Endothelial cell of umbilical vein (primary cell): ENCODE measurements around the gene SLC44A1. TPM values are rescaled to one million over a fixed set of nuclear protein-coding genes. Genes with fewer than 3 reads are reported as not detected.

ENCODE experiments used
- BruUV-seq: library from RNA; stranded (reverse); fragments of 400-500 nt; replicated peaks from 2 replicates; lab custom pipeline; 2021; lab: Mats Ljungman, UMichigan
- CTCF ChIA-PET: fragments of 300-600, 350-600 bp; sonication (Branson Sonifier 250); formaldehyde crosslinking; loops from one replicate; lab custom pipeline; 2021; ENCODE audit warnings: antibody characterized with exemption, inconsistent platforms; lab: Charles Lee
- POLR2A ChIA-PET: fragments of 300-600, 350-600 bp; sonication (Branson Sonifier 250); formaldehyde crosslinking; loops from one replicate; lab custom pipeline; 2021; ENCODE audit warnings: antibody characterized with exemption, inconsistent platforms; lab: Charles Lee
- DNase-seq: peaks from one replicate; pipeline ENCODE4 v3.0.0-alpha.2; 2011; ENCODE audit warnings: low read depth, low spot score
- FAIRE-seq: peaks from 2 replicates; lab custom pipeline; 2011; peaks lifted over from hg19 to GRCh38; lab: Jason Lieb, UNC
- H2AFZ ChIP-seq: 2 replicates; pipeline ENCODE4 v1.6.0; 2012; ENCODE audit warnings: low read depth, low read length, control low read depth, inconsistent platforms
- H3K27ac ChIP-seq: 2 replicates; pipeline ENCODE4 v1.5.1; 2011; ENCODE audit warnings: low read depth, mild to moderate bottlenecking, control low read depth, low read length, moderate library complexity; ENCODE audit not compliant: insufficient read depth
- H3K27me3 ChIP-seq, 2 experiments: 2 replicates each; pipeline versions ENCODE4 v1.6.0 to v1.6.1; 2011; ENCODE audit warnings: low read length in 2 of 2, mixed read lengths in 1 of 2; ENCODE audit not compliant: control insufficient read depth in 2 of 2, insufficient read depth in 2 of 2
- H3K36me3 ChIP-seq, 2 experiments: 2 replicates in 1 of 2; 3 replicates in 1 of 2; pipeline ENCODE4 v1.5.1; 2011; ENCODE audit warnings: low read length in 2 of 2, mild to moderate bottlenecking in 1 of 2, moderate library complexity in 1 of 2; ENCODE audit not compliant: control insufficient read depth in 2 of 2, insufficient read depth in 2 of 2; ENCODE audit errors: extremely low read depth in 1 of 2
- H3K4me1 ChIP-seq: 3 replicates; pipeline ENCODE4 v1.5.1; 2011; ENCODE audit warnings: mild to moderate bottlenecking, low read length; ENCODE audit not compliant: control insufficient read depth, insufficient read depth; ENCODE audit errors: extremely low read depth
- H3K4me2 ChIP-seq: 2 replicates; pipeline ENCODE4 v1.6.1; 2011; ENCODE audit warnings: low read length, control low read depth, mixed read lengths; ENCODE audit not compliant: insufficient read depth
- H3K4me3 ChIP-seq, 3 experiments: fragments of 200-600 bp in 1 of 3; sonication (generic), shearing (Covaris generic) in 1 of 3; replicated peaks in 1 of 3; 2 replicates each; pipeline ENCODE4 v1.5.1; 2011 to 2016; ENCODE audit warnings: control low read depth in 3 of 3, low read length in 3 of 3, mild to moderate bottlenecking in 2 of 3, inconsistent platforms in 1 of 3, low read depth in 1 of 3, moderate library complexity in 1 of 3; ENCODE audit not compliant: insufficient read depth in 1 of 3
- H3K79me2 ChIP-seq: 2 replicates; pipeline ENCODE4 v1.6.0; 2012; ENCODE audit warnings: low read length, inconsistent platforms; ENCODE audit not compliant: control insufficient read depth, insufficient read depth
- H3K9ac ChIP-seq: replicated peaks from 2 replicates; pipeline ENCODE3; 2011; ENCODE audit warnings: low read length, control low read depth; ENCODE audit not compliant: insufficient read depth; ENCODE audit errors: extremely low read depth
- H3K9me1 ChIP-seq: replicated peaks from 3 replicates; pipeline ENCODE4 v1.6.0; 2011; ENCODE audit warnings: mild to moderate bottlenecking, low read length; ENCODE audit not compliant: control insufficient read depth, insufficient read depth; ENCODE audit errors: extremely low read depth
- H3K9me3 ChIP-seq: replicated peaks from 2 replicates; pipeline ENCODE4 v1.5.1; 2012; ENCODE audit warnings: low read length, inconsistent platforms; ENCODE audit not compliant: control insufficient read depth, insufficient read depth
- H4K20me1 ChIP-seq: replicated peaks from 2 replicates; pipeline ENCODE3; 2011; ENCODE audit warnings: mild to moderate bottlenecking, low read length; ENCODE audit not compliant: control insufficient read depth, insufficient read depth; ENCODE audit errors: extremely low read depth
- EZH2 ChIP-seq: IDR thresholded peaks from 2 replicates; pipeline ENCODE4 v1.6.1; 2012; ENCODE audit warnings: borderline replicate concordance, low read depth, mild to moderate bottlenecking, moderate library complexity, low read length, inconsistent platforms; ENCODE audit not compliant: severe bottlenecking
- FOS ChIP-seq: IDR thresholded peaks from 2 replicates; pipeline ENCODE4 v1.6.1; 2011; ENCODE audit warnings: mild to moderate bottlenecking, low read length, moderate library complexity, borderline replicate concordance; ENCODE audit not compliant: insufficient read depth
- GATA2 ChIP-seq: IDR thresholded peaks from 2 replicates; pipeline ENCODE4 v1.7.0; 2011; ENCODE audit warnings: low read depth, mild to moderate bottlenecking, moderate library complexity, mixed read lengths, low read length; ENCODE audit not compliant: insufficient read length, insufficient read depth
- JUN ChIP-seq: IDR thresholded peaks from 2 replicates; pipeline ENCODE4 v1.6.1; 2011; ENCODE audit warnings: borderline replicate concordance, low read depth; ENCODE audit not compliant: insufficient read length, insufficient read depth
- MYC ChIP-seq: IDR thresholded peaks from one replicate; pipeline ENCODE4 v1.6.1; 2011; ENCODE audit warnings: mild to moderate bottlenecking, low read depth, low read length
- POLR2A ChIP-seq: IDR thresholded peaks from 2 replicates; pipeline ENCODE4 v1.6.1; 2012; ENCODE audit warnings: low read depth, mild to moderate bottlenecking, control low read depth, low read length
- POLR2AphosphoS5 ChIP-seq: IDR thresholded peaks from 2 replicates; pipeline ENCODE4 v1.6.1; 2012; ENCODE audit warnings: low read depth, mild to moderate bottlenecking, control low read depth, low read length, moderate library complexity; ENCODE audit not compliant: insufficient read depth
- dilution Hi-C: fragments of 300-500 bp; cut with MboI; formaldehyde crosslinking; loops from one replicate; pipeline ENCODE4 v1.15.0; 2019; ENCODE audit warnings: low sequenced_read_pairs; ENCODE audit not compliant: extremely low pct_ligation_motif_present
- intact Hi-C: fragments of 100-400 bp; cut with micrococcal nuclease; formaldehyde crosslinking; loops from one replicate; pipeline ENCODE4 v1.10.0; 2022
- polyA plus RNA-seq, 4 experiments: library from polyadenylated mRNA; depleted of rRNA in 3 of 4; stranded (reverse) in 3 of 4; unstranded in 1 of 4; fragments of >200 nt; gene quantifications; 2 replicates each; pipeline versions ENCODE4 v1.2.1 to v1.2.3, GENCODE V29; 2011 to 2012; ENCODE audit warnings: missing spikeins in 1 of 4
- total RNA-seq: library from RNA; stranded (reverse); gene quantifications from 2 replicates; pipeline ENCODE4 v1.2.3, GENCODE V29; 2021
- TF ChIP-seq, protein P1 (sequence below): IDR thresholded peaks from 2 replicates; pipeline ENCODE4 v1.6.1; 2011; ENCODE audit not compliant: insufficient read depth, insufficient read length
- TF ChIP-seq, protein P2 (sequence below), 2 donors: IDR thresholded peaks; 1 replicate in 1 of 2; 2 replicates in 1 of 2; pipeline ENCODE4 v1.5.1; 2011; ENCODE audit warnings: low read length in 2 of 2, mild to moderate bottlenecking in 2 of 2, moderate library complexity in 2 of 2, control low read depth in 1 of 2, inconsistent platforms in 1 of 2, low read depth in 1 of 2; ENCODE audit not compliant: insufficient read depth in 1 of 2; ENCODE audit errors: extremely low read depth in 1 of 2

Gene SLC44A1
- total and polyA plus RNA-seq, 2 donors (not counting 3 experiments of a cell fraction or from before 2014, with no cell fraction given) = 16.1 to 37.7 TPM

DNA sequence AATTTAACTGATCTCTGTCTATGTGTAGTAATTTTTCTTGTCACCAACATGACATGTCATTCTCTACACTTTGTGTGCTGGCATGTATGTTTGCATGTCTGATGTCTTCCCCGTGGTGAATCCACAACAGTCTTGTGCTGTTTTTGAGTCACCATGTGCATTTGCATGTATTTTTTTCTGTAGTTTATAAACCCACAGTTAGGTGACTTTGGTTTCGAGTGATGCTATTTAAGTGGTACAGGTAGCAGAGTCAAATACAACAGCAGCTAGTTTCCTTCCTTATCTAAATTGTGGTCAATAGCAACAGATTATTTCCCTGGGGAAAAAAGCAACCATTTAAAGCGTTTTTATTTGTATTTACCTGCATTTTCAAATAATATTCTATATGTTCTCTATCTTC, 113.5 kb downstream of the SLC44A1 start:
- no peak overlapping the region for H2AFZ ChIP-seq
- no peak overlapping the region for H3K9ac ChIP-seq
- CTCF ChIA-PET = interaction anchor here (0.9 kb wide), 1 partner anchor 12 kb away, joined by 3 read pairs; no protein-coding TSS in a partner anchor
- no peak overlapping the region for H3K4me3 ChIP-seq
- DNase-seq = no peak
- H3K4me1 ChIP-seq = no peaks in the 10 kb centered on the region
- no peaks in the 10 kb centered on the region for H3K27me3 ChIP-seq
- H3K27ac ChIP-seq = no peak overlapping the region
- POLR2A ChIA-PET = no interaction called here
- no peak overlapping the region for H3K4me2 ChIP-seq
- dilution Hi-C loops (no loop called here), intact Hi-C loops (no loop called here)
- no peaks in the 10 kb centered on the region for H3K9me3 ChIP-seq
- H4K20me1 ChIP-seq = no peaks in the 10 kb centered on the region
- no peaks in the 10 kb centered on the region for H3K79me2 ChIP-seq
- no peaks in the 10 kb centered on the region for H3K9me1 ChIP-seq
- H3K36me3 ChIP-seq = no peaks in the 10 kb centered on the region
- no TSS peak for BruUV-seq
- TF ChIP-seq GATA2 (no peak), EZH2 (no peak), JUN (no peak), MYC (no peak), FOS (no peak), POLR2A (no peak), POLR2AphosphoS5 (no peak)
- TF ChIP-seq, protein P1, sequence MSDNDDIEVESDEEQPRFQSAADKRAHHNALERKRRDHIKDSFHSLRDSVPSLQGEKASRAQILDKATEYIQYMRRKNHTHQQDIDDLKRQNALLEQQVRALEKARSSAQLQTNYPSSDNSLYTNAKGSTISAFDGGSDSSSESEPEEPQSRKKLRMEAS = no peak
- TF ChIP-seq, protein P2, sequence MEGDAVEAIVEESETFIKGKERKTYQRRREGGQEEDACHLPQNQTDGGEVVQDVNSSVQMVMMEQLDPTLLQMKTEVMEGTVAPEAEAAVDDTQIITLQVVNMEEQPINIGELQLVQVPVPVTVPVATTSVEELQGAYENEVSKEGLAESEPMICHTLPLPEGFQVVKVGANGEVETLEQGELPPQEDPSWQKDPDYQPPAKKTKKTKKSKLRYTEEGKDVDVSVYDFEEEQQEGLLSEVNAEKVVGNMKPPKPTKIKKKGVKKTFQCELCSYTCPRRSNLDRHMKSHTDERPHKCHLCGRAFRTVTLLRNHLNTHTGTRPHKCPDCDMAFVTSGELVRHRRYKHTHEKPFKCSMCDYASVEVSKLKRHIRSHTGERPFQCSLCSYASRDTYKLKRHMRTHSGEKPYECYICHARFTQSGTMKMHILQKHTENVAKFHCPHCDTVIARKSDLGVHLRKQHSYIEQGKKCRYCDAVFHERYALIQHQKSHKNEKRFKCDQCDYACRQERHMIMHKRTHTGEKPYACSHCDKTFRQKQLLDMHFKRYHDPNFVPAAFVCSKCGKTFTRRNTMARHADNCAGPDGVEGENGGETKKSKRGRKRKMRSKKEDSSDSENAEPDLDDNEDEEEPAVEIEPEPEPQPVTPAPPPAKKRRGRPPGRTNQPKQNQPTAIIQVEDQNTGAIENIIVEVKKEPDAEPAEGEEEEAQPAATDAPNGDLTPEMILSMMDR (IDR thresholded peaks at IDR 0.05; ENCODE audit: extremely low read depth in 1 of 2, insufficient read depth in 1 of 2, low read depth in 1 of 2, low read length in 2 of 2) = no peak
- FAIRE-seq = no peak
